NB4 (cell line): Measurements from ENCODE around the gene MT1X.

Source experiments
- DNase-seq: peaks from one replicate; pipeline ENCODE4 v3.0.0; 2010; ENCODE audit warnings: low read depth
- H3K4me3 ChIP-seq: one replicate; pipeline ENCODE4 v1.5.1; 2011; ENCODE audit warnings: mild to moderate bottlenecking, low read depth, low read length, moderate library complexity
- CTCF ChIP-seq: IDR thresholded peaks from one replicate; pipeline ENCODE4 v1.5.1; 2012; ENCODE audit warnings: low read depth, low read length
- MYC ChIP-seq: IDR thresholded peaks from 2 replicates; pipeline ENCODE4 v1.6.1; 2011; ENCODE audit warnings: low read depth, low read length
- POLR2A ChIP-seq: IDR thresholded peaks from 2 replicates; pipeline ENCODE4 v1.6.1; 2011; ENCODE audit warnings: mild to moderate bottlenecking; ENCODE audit not compliant: insufficient read length; ENCODE audit errors: extremely low read depth
- TF ChIP-seq, protein P1 (sequence below): IDR thresholded peaks from 2 replicates; pipeline ENCODE4 v1.6.1; 2011; ENCODE audit warnings: low read depth, low read length

MT1X gene

GRCh38 chr16:56681939-56682702, at the start of gene MT1X:
Gene MT1X, plus strand, starts transcription at chr16:56682470. Its CDS starts 71 bp downstream, at chr16:56682541.
- peak; percentile 76 for TF ChIP-seq POLR2A
- TF ChIP-seq MYC: no peak
- TF ChIP-seq CTCF: no peak
- TF ChIP-seq, protein P1, sequence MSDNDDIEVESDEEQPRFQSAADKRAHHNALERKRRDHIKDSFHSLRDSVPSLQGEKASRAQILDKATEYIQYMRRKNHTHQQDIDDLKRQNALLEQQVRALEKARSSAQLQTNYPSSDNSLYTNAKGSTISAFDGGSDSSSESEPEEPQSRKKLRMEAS: peak; percentile 2; the same call in 1 of the 2 replicates
- H3K4me3 ChIP-seq: peak within 1 kb of the TSS; percentile 77

GRCh38 chr16:56632848-56633365, 49.4 kb upstream of the MT1X start:
- TF ChIP-seq, protein P1: no peak
- TF ChIP-seq MYC: no peak
- TF ChIP-seq POLR2A: no peak
- TF ChIP-seq CTCF: no peak
- no peak for DNase-seq
- H3K4me3 ChIP-seq: no peak overlapping the region

More at GRCh38 chr16:56681939-56682702, at the start of gene MT1X:
- peak; percentile 92 for DNase-seq

GRCh38 chr16:56633535-56633934, 48.7 kb upstream of the MT1X start:
- no peak overlapping the region for H3K4me3 ChIP-seq
- DNase-seq: no peak
- no peak for TF ChIP-seq POLR2A
- TF ChIP-seq, protein P1: no peak
- no peak for TF ChIP-seq CTCF
- TF ChIP-seq MYC: no peak

DNA sequence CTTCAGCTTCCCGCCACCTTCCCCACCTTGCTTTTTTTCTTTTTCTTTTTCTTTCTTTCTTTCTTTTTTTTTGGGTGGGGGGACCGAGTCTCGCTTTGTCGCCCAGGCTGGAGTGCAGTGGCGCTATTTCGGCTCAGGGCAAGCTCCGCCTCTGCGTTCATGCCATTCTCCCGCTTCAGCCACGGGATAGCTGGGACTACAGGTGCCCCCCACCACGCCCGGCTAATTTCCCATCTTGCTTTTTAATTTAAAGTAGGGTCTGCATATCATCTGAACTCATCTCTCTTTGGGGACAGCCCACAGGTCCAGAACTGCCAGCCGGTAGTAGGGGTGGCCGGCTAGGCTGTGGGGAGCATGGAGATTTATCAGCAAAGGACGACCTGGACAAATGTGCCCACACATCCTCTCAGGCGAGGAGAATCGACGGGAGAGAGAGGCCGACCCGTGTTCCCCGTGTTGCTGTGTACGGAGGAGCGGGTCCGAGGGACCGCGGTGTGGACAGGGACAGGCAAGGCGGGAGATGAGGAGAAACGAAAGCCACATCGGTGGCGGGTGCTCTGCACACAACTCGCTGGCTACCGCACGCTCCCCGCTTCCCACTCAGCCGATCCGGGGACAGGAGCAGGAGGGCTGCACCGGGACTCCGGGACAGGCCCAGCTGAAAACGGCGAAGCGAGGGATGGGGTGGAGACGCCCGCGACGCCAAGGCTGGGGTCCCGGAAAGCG, 47.4 kb upstream of the MT1X start:
- TF ChIP-seq POLR2A (no peak), CTCF (no peak), MYC (no peak)
- TF ChIP-seq, protein P1: no peak
- no peak for DNase-seq
- no peak overlapping the region for H3K4me3 ChIP-seq

GRCh38 chr16:56635441-56635967, 46.8 kb upstream of the MT1X start:
- H3K4me3 ChIP-seq: no peak overlapping the region
- TF ChIP-seq POLR2A (no peak), CTCF (no peak), MYC (no peak)
- no peak for DNase-seq
